Measurements from ENCODE around the gene UPK3A.

The UPK3A gene

GRCh38 chr22:45298934-45299505, 14.3 kb downstream of the UPK3A start:
- no peak overlapping the region for H3K9ac ChIP-seq (ENCODE audit: low read length)
- H3K9me3 ChIP-seq (replicated peaks; ENCODE audit: insufficient read depth, low read length), result no peaks in the 10 kb centered on the region
- TF ChIP-seq EZH2phosphoT487 (IDR thresholded peaks at IDR 0.05; ENCODE audit: low read length) (no peak), EZH2 (optimal IDR thresholded peaks at IDR 0.05; ENCODE audit: low read depth, low read length) (no peak)
- TF ChIP-seq, protein P1, sequence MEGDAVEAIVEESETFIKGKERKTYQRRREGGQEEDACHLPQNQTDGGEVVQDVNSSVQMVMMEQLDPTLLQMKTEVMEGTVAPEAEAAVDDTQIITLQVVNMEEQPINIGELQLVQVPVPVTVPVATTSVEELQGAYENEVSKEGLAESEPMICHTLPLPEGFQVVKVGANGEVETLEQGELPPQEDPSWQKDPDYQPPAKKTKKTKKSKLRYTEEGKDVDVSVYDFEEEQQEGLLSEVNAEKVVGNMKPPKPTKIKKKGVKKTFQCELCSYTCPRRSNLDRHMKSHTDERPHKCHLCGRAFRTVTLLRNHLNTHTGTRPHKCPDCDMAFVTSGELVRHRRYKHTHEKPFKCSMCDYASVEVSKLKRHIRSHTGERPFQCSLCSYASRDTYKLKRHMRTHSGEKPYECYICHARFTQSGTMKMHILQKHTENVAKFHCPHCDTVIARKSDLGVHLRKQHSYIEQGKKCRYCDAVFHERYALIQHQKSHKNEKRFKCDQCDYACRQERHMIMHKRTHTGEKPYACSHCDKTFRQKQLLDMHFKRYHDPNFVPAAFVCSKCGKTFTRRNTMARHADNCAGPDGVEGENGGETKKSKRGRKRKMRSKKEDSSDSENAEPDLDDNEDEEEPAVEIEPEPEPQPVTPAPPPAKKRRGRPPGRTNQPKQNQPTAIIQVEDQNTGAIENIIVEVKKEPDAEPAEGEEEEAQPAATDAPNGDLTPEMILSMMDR (IDR thresholded peaks at IDR 0.05; ENCODE audit: low read length), result no peak
- no peaks in the 10 kb centered on the region for H4K20me1 ChIP-seq (ENCODE audit: insufficient read depth, low read length)
- no peaks in the 10 kb centered on the region for H3K79me2 ChIP-seq (ENCODE audit: low read length)
- DNase-seq, result no peak
- no peaks in the 10 kb centered on the region for H3K4me1 ChIP-seq (ENCODE audit: low read length)
- no peak overlapping the region for H3K27ac ChIP-seq (ENCODE audit: low read length)
- no peak overlapping the region for H3K4me3 ChIP-seq (ENCODE audit: low read length)
- H3F3A ChIP-seq (ENCODE audit: insufficient read depth, low read length), result no peaks in the 10 kb centered on the region
- no peaks in the 10 kb centered on the region for H3K36me3 ChIP-seq (replicated peaks; ENCODE audit: insufficient read depth, low read length)
- peaks cover 2% of the 10 kb centered on the region for H3K27me3 ChIP-seq (replicated peaks; ENCODE audit: insufficient read depth, low read length)
- H3K9me2 ChIP-seq (replicated peaks; ENCODE audit: insufficient read depth, low read length), result no peaks in the 10 kb centered on the region
- no peak overlapping the region for H3K4me2 ChIP-seq (ENCODE audit: low read depth, low read length)
- no peak overlapping the region for H2AFZ ChIP-seq (ENCODE audit: low read length)

- no peaks in the 10 kb centered on the region for H3F3A ChIP-seq (ENCODE audit: insufficient read depth, low read length)
- H3K9ac ChIP-seq (ENCODE audit: low read length), result no peak overlapping the region
- H3K79me2 ChIP-seq (ENCODE audit: low read length), result no peaks in the 10 kb centered on the region
- H3K4me3 ChIP-seq (ENCODE audit: low read length), result no peak overlapping the region
- no peaks in the 10 kb centered on the region for H3K9me2 ChIP-seq (replicated peaks; ENCODE audit: insufficient read depth, low read length)
- H3K4me2 ChIP-seq (ENCODE audit: low read depth, low read length), result no peak overlapping the region
- no peaks in the 10 kb centered on the region for H3K36me3 ChIP-seq (replicated peaks; ENCODE audit: insufficient read depth, low read length)
- H2AFZ ChIP-seq (ENCODE audit: low read length), result no peak overlapping the region
- TF ChIP-seq, protein P1 (IDR thresholded peaks at IDR 0.05; ENCODE audit: low read length), result no peak
- TF ChIP-seq EZH2phosphoT487 (IDR thresholded peaks at IDR 0.05; ENCODE audit: low read length) (no peak), EZH2 (optimal IDR thresholded peaks at IDR 0.05; ENCODE audit: low read depth, low read length) (no peak)
- H3K27me3 ChIP-seq (replicated peaks; ENCODE audit: insufficient read depth, low read length), result no peaks in the 10 kb centered on the region
- H4K20me1 ChIP-seq (ENCODE audit: insufficient read depth, low read length), result no peaks in the 10 kb centered on the region
- no peak for DNase-seq
- no peaks in the 10 kb centered on the region for H3K4me1 ChIP-seq (ENCODE audit: low read length)
- H3K27ac ChIP-seq (ENCODE audit: low read length), result no peak overlapping the region
- H3K9me3 ChIP-seq (replicated peaks; ENCODE audit: insufficient read depth, low read length), result no peaks in the 10 kb centered on the region
Measured at GRCh38 chr22:45302751-45303150, 18.0 kb downstream of the UPK3A start.

DNA sequence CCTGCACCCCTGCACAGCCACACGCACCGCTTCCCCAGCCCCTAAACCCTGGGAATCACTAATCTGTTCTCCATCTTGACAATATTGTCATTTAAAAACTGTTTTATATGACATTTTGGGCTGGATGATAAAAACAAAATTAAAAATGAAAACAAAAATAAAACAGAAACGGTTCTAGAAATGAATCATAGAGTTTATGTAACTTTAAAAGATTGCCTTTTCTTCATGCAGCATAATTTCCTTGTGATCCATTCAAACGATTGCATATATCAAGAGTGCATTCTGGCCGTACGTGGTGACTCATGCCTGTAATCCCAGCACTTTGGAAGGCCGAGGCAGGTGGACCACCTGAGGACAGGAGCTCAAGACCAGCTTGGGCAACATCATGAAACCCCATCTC, 18.4 kb downstream of the UPK3A start:
- Histone ChIP-seq H3K79me2 (ENCODE audit: low read length) (no peaks in the 10 kb centered on the region), H4K20me1 (ENCODE audit: insufficient read depth, low read length) (no peaks in the 10 kb centered on the region), H2AFZ (ENCODE audit: low read length) (no peak overlapping the region), H3K4me3 (ENCODE audit: low read length) (no peak overlapping the region), H3F3A (ENCODE audit: insufficient read depth, low read length) (no peaks in the 10 kb centered on the region), H3K9me2 (replicated peaks; ENCODE audit: insufficient read depth, low read length) (no peaks in the 10 kb centered on the region), H3K4me1 (ENCODE audit: low read length) (no peaks in the 10 kb centered on the region), H3K9me3 (replicated peaks; ENCODE audit: insufficient read depth, low read length) (no peaks in the 10 kb centered on the region), H3K9ac (ENCODE audit: low read length) (no peak overlapping the region), H3K4me2 (ENCODE audit: low read depth, low read length) (no peak overlapping the region), H3K36me3 (replicated peaks; ENCODE audit: insufficient read depth, low read length) (no peaks in the 10 kb centered on the region), H3K27me3 (replicated peaks; ENCODE audit: insufficient read depth, low read length) (no peaks in the 10 kb centered on the region), H3K27ac (ENCODE audit: low read length) (no peak overlapping the region)
- TF ChIP-seq EZH2phosphoT487 (IDR thresholded peaks at IDR 0.05; ENCODE audit: low read length) (no peak), EZH2 (optimal IDR thresholded peaks at IDR 0.05; ENCODE audit: low read depth, low read length) (no peak)
- TF ChIP-seq, protein P1 (IDR thresholded peaks at IDR 0.05; ENCODE audit: low read length), result no peak
- no peak for DNase-seq

Measured in MM.1S (cell line).